OCI-LY1 (cell line): ENCODE data around the gene GOLGA7B.

Experiments
- H2AFZ ChIP-seq: fragments of 200-600 bp; sonication (generic), shearing (Covaris generic); 2 replicates; pipeline ENCODE4 v1.6.0; 2014; ENCODE audit warnings: antibody characterized with exemption, mild to moderate bottlenecking, low read length
- H3F3A ChIP-seq: fragments of 200-600 bp; sonication (generic), shearing (Covaris generic); 2 replicates; pipeline ENCODE4 v1.6.0; 2014; ENCODE audit warnings: mild to moderate bottlenecking, antibody characterized with exemption, low read length, moderate library complexity; ENCODE audit not compliant: insufficient read depth
- H3K27ac ChIP-seq: fragments of 200-600 bp; sonication (generic); 2 replicates; pipeline ENCODE4 v1.5.1; 2014; ENCODE audit warnings: low read length, mixed run types, mild to moderate bottlenecking, low read depth; ENCODE audit not compliant: poor library complexity, severe bottlenecking
- H3K27me3 ChIP-seq: fragments of 200-600 bp; sonication (generic); 2 replicates; pipeline ENCODE4 v1.6.0; 2014; ENCODE audit warnings: antibody characterized with exemption, mild to moderate bottlenecking, low read length, moderate library complexity; ENCODE audit not compliant: insufficient read depth
- H3K36me3 ChIP-seq: fragments of 200-600 bp; sonication (generic); 2 replicates; pipeline ENCODE4 v1.6.1; 2014; ENCODE audit warnings: mild to moderate bottlenecking, antibody characterized with exemption, low read length, moderate library complexity, mixed read lengths; ENCODE audit not compliant: insufficient read depth
- H3K4me1 ChIP-seq: fragments of 200-600 bp; sonication (generic); 2 replicates; pipeline ENCODE4 v1.5.1; 2014; ENCODE audit warnings: mild to moderate bottlenecking, low read length, moderate library complexity; ENCODE audit not compliant: insufficient read depth, severe bottlenecking
- H3K4me2 ChIP-seq: fragments of 200-600 bp; sonication (generic), shearing (Covaris generic); 2 replicates; pipeline ENCODE4 v1.6.1; 2014; ENCODE audit warnings: low read length
- H3K4me3 ChIP-seq: fragments of 200-600 bp; sonication (generic); 2 replicates; pipeline ENCODE4 v1.5.1; 2014; ENCODE audit warnings: low read length, low read depth, mild to moderate bottlenecking, mixed read lengths; ENCODE audit not compliant: poor library complexity, severe bottlenecking
- H3K79me2 ChIP-seq: fragments of 200-600 bp; shearing (Covaris generic); 2 replicates; pipeline ENCODE4 v1.6.1; 2016; ENCODE audit warnings: mixed run types, low read length, mixed read lengths; ENCODE audit not compliant: insufficient read depth
- H3K9ac ChIP-seq: fragments of 200-600 bp; sonication (generic), shearing (Covaris generic); 2 replicates; pipeline ENCODE4 v1.6.1; 2014; ENCODE audit warnings: mild to moderate bottlenecking, low read length, mixed read lengths
- H3K9me2 ChIP-seq: fragments of 200-600 bp; sonication (generic), shearing (Covaris generic); 2 replicates; pipeline ENCODE4 v1.6.1; 2014; ENCODE audit warnings: low read depth, mild to moderate bottlenecking, low read length, mixed read lengths
- H3K9me3 ChIP-seq: fragments of 200-600 bp; shearing (Covaris generic); 2 replicates; pipeline ENCODE4 v1.6.1; 2014; ENCODE audit warnings: low read length, mixed read lengths
- H4K20me1 ChIP-seq: fragments of 200-600 bp; sonication (generic), shearing (Covaris generic); 2 replicates; pipeline ENCODE4 v1.6.0; 2016; ENCODE audit warnings: mild to moderate bottlenecking, low read length; ENCODE audit not compliant: insufficient read depth
- EZH2 ChIP-seq: fragments of 200-600 bp; sonication (generic), shearing (Covaris generic); IDR thresholded peaks from 2 replicates; pipeline ENCODE4 v1.8.0; 2017; ENCODE audit warnings: borderline replicate concordance, mixed run types, mild to moderate bottlenecking, antibody characterized with exemption, low read length, moderate library complexity, mixed read lengths
- TF ChIP-seq, protein P1 (sequence below): fragments of 200-600 bp; sonication (generic), shearing (Covaris generic); IDR thresholded peaks from 2 replicates; pipeline ENCODE4 v1.5.1; 2017; ENCODE audit warnings: mild to moderate bottlenecking, antibody characterized with exemption, low read length, moderate library complexity, mixed read lengths

Gene GOLGA7B

GRCh38 chr10:97811958-97812357 lies 37.7 kb upstream of the GOLGA7B start:
- H3K27me3 ChIP-seq = no peaks in the 10 kb centered on the region
- H3K4me2 ChIP-seq = no peak overlapping the region

DNA sequence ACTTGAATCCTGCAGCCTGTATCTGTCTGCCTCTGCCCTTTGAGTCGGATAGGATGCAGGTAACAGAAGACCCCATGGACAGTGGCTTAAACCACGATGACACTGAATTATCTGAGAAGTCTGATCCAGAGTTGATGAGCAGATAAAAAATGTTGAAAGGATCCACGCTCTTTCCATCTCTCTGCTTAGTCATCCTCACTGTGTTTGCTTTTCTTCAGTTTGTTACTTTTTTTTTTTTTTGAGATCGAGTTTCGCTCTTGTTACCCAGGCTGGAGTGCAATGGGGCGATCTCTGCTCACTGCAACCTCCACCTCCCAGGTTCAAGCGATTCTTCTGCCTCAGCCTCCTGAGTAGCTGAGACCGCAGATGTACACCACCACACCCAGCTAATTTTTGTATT lies 36.9 kb upstream of the GOLGA7B start:
- Histone ChIP-seq H3K4me3 (no peak overlapping the region), H3F3A (no peaks in the 10 kb centered on the region), H3K27ac (no peak overlapping the region), H3K4me2 (no peak overlapping the region), H2AFZ (no peak overlapping the region), H3K9ac (no peak overlapping the region), H3K79me2 (no peaks in the 10 kb centered on the region), H3K9me2 (no peaks in the 10 kb centered on the region), H3K9me3 (no peaks in the 10 kb centered on the region), H4K20me1 (no peaks in the 10 kb centered on the region), H3K36me3 (no peaks in the 10 kb centered on the region), H3K4me1 (no peaks in the 10 kb centered on the region), H3K27me3 (no peaks in the 10 kb centered on the region)
- TF ChIP-seq EZH2 = no peak
- TF ChIP-seq, protein P1, sequence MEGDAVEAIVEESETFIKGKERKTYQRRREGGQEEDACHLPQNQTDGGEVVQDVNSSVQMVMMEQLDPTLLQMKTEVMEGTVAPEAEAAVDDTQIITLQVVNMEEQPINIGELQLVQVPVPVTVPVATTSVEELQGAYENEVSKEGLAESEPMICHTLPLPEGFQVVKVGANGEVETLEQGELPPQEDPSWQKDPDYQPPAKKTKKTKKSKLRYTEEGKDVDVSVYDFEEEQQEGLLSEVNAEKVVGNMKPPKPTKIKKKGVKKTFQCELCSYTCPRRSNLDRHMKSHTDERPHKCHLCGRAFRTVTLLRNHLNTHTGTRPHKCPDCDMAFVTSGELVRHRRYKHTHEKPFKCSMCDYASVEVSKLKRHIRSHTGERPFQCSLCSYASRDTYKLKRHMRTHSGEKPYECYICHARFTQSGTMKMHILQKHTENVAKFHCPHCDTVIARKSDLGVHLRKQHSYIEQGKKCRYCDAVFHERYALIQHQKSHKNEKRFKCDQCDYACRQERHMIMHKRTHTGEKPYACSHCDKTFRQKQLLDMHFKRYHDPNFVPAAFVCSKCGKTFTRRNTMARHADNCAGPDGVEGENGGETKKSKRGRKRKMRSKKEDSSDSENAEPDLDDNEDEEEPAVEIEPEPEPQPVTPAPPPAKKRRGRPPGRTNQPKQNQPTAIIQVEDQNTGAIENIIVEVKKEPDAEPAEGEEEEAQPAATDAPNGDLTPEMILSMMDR = no peak

More at GRCh38 chr10:97811958-97812357, 37.7 kb upstream of the GOLGA7B start:
- no peaks in the 10 kb centered on the region for H3K9me2 ChIP-seq
- H3K9me3 ChIP-seq = no peaks in the 10 kb centered on the region
- no peaks in the 10 kb centered on the region for H3F3A ChIP-seq
- H3K27ac ChIP-seq = no peak overlapping the region
- H3K36me3 ChIP-seq = no peaks in the 10 kb centered on the region
- no peak for TF ChIP-seq EZH2
- TF ChIP-seq, protein P1 = no peak
- no peak overlapping the region for H3K9ac ChIP-seq
- no peaks in the 10 kb centered on the region for H4K20me1 ChIP-seq
- H3K4me1 ChIP-seq = no peaks in the 10 kb centered on the region
- no peak overlapping the region for H3K4me3 ChIP-seq
- no peaks in the 10 kb centered on the region for H3K79me2 ChIP-seq
- H2AFZ ChIP-seq = no peak overlapping the region

GRCh38 chr10:97813311-97813710 lies 36.3 kb upstream of the GOLGA7B start:
- H4K20me1 ChIP-seq = no peaks in the 10 kb centered on the region
- H2AFZ ChIP-seq = no peak overlapping the region

More at GRCh38 chr10:97813311-97813710, 36.3 kb upstream of the GOLGA7B start:
- TF ChIP-seq EZH2 = no peak
- TF ChIP-seq, protein P1 = no peak
- no peak overlapping the region for H3K9ac ChIP-seq
- H3K4me2 ChIP-seq = no peak overlapping the region
- no peaks in the 10 kb centered on the region for H3K4me1 ChIP-seq
- no peak overlapping the region for H3K4me3 ChIP-seq
- no peaks in the 10 kb centered on the region for H3F3A ChIP-seq
- H3K9me2 ChIP-seq = no peaks in the 10 kb centered on the region
- H3K27me3 ChIP-seq = no peaks in the 10 kb centered on the region
- H3K9me3 ChIP-seq = no peaks in the 10 kb centered on the region
- no peaks in the 10 kb centered on the region for H3K36me3 ChIP-seq
- H3K79me2 ChIP-seq = no peaks in the 10 kb centered on the region
- H3K27ac ChIP-seq = no peak overlapping the region
